GM12873 (cell line): ENCODE measurements around the gene CXCL10.

Experiments used
- CTCF ChIP-seq: IDR thresholded peaks from 2 replicates; pipeline ENCODE4 v1.5.1; 2012; ENCODE audit warnings: low read depth, mild to moderate bottlenecking, moderate library complexity, low read length, control low read depth; ENCODE audit not compliant: insufficient read depth; ENCODE audit errors: missing control alignments

Gene CXCL10

GRCh38 chr4:75973766-75974165, 49.5 kb downstream of the CXCL10 start:
- TF ChIP-seq CTCF, result no peak
